HG03432 (cell line): ENCODE data around the gene TFRC.
"Not testable (repeated sequence)": the region's sequence is repeated elsewhere in the genome, so short reads cannot be mapped to it uniquely, and the experiment has no call there.

Experiments
- ATAC-seq: cut with Tn5 transposase; IDR thresholded peaks from one replicate; pipeline ENCODE4 v1.9.1; 2021; ENCODE audit warnings: mild to moderate bottlenecking, moderate library complexity; ENCODE audit not compliant: unreplicated experiment

TFRC gene

GRCh38 chr3:196007744-196008335 lies 74.0 kb downstream of the TFRC start:
- no peak for ATAC-seq

DNA sequence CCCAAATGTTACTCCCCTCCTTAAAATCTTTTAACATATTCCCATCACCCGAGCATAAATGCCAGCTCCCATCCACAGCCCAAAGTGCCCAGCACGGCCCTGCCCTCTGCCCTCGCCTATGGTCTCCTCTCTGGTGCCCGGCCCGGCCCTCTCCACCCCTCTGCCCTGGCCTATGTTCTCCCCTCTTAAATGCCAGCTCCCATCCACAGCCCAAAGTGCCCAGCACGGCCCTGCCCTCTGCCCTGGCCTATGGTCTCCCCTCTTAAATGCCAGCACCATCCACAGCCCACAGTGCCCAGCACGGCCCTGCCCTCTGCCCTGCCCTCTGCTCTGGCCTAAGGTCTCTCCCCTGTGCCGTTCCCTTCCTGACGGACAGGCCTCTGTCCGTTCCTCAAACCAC lies 76.6 kb downstream of the TFRC start:
- ATAC-seq, result not testable (repeated sequence)

GRCh38 chr3:196004359-196005052 lies 77.4 kb downstream of the TFRC start:
- ATAC-seq, result not testable (repeated sequence)

- ATAC-seq, result no peak
These were observed 78.3 kb downstream of the TFRC start for GRCh38 chr3:196003611-196004010.

- not testable (repeated sequence) for ATAC-seq
These were observed 79.2 kb downstream of the TFRC start for GRCh38 chr3:196002721-196003120.

DNA sequence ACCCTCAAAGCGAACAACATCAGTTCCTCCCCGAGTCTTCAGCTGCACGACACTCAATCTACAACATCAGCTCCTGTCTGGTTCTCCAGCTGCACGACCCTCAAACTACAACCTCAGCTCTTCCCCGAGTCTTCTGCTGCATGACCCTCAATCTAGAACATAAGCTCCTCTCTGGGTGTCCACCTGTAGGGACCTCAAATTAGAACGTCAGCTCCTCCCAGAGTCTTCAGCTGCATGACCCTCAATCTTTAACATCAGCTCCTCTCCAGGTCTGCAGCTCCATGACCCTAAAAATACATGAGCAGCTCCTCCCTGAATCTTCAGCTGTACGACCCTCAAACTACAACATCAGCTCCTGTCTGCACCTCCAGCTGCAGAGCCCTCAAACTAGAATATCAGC lies 80.7 kb downstream of the TFRC start:
- ATAC-seq, result not testable (repeated sequence)

GRCh38 chr3:196000360-196000950 lies 81.4 kb downstream of the TFRC start:
- ATAC-seq, result not testable (repeated sequence)

- no peak for ATAC-seq
These were observed 82.0 kb downstream of the TFRC start for GRCh38 chr3:195999896-196000295.
